Inferior parietal cortex (tissue), 1 donor: Measurements from ENCODE around the gene GPBP1L1.
"Not testable (repeated sequence)": the region's sequence is repeated elsewhere in the genome, so short reads cannot be mapped to it uniquely, and the experiment has no call there.

Experiments
- DNase-seq: peaks from one replicate; pipeline ENCODE4 v3.0.0-alpha.2; 2016; ENCODE audit errors: extremely low spot score

GPBP1L1 gene

DNA sequence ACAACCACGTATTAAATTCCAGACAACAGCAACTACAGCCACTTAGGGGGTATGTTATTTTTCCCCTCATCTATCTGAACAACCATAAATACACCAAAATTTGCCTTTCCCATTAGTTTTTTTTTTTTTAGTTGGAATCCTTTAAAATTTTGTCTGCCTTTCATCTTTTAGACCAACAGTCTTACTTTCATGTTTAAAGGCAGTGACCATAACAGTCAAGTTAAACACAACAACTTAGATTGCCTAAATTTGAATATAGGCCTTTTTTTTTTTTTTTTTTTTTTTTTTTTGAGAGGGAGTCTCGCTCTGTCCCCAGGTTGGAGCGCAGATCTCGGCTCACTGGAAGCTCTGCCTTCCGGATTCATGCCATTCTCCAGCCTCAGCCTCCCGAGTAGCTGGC is 3.4 kb downstream of the GPBP1L1 start:
- no peak for DNase-seq

DNA sequence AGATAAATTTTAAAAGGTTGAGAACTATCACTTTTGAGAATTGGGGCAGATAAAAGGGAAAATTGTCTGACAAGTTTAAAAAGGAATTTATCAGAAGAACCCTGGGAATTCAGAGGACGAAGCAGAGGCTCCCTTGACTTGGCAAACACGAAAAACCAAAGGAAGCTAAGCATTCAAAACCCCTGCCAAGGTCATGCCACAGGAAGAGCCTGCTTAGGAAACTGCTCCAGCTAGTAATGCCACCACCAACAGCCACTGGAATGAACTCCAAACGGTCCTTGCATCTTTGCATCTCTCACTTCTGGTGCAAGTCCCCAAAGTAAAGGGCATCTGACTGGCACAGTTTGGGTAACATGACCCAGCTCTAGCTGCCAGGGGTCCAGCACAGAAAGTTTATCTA is 7.2 kb downstream of the GPBP1L1 start:
- no peak for DNase-seq

GRCh38 chr1:45678489-45678888 is 7.8 kb downstream of the GPBP1L1 start:
- no peak for DNase-seq

DNA sequence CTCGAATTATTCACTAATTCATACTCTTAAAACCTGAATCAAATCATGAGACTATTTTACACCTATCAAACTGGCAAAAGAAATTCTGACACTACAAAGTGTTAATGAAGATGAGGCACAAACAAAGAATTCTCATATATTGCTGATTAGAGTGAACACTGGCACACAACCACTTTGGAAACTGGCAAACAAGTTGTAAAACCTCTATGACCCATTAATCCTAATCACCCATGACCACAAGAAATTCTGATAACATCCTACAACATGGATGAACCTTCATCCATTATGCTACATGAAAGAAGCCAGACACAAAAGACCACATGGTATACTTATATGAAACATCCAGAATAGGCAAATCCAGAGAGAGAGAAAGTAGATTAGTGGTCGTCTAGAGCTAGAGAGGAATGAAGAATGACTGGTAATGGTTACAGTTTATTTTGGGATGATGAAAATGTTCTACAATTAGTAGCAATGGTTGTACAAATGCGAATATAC is 8.5 kb downstream of the GPBP1L1 start:
- DNase-seq: no peak

DNA sequence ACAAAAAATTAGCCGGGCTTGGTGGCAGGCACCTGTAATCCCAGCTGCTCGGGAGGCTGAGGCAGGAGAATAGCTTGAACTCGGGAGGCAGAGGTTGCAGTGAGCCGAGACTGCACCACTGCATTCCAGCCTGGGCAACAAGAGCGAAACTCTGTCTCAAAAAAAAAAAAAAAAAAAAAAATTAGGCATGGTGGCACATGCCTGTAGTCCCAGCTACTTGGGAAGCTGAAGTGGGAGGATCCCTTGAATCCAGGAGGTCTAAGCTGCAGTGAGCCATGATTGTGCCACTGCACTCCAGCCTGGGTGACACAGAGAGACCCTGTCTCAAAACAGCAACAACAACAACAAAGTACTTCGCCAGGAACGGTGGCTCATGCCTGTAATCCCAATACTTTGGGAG is 9.8 kb downstream of the GPBP1L1 start:
- not testable (repeated sequence) for DNase-seq

GRCh38 chr1:45674478-45674877 is 11.9 kb downstream of the GPBP1L1 start:
- DNase-seq: no peak

GRCh38 chr1:45673956-45674355 is 12.4 kb downstream of the GPBP1L1 start:
- no peak for DNase-seq

DNA sequence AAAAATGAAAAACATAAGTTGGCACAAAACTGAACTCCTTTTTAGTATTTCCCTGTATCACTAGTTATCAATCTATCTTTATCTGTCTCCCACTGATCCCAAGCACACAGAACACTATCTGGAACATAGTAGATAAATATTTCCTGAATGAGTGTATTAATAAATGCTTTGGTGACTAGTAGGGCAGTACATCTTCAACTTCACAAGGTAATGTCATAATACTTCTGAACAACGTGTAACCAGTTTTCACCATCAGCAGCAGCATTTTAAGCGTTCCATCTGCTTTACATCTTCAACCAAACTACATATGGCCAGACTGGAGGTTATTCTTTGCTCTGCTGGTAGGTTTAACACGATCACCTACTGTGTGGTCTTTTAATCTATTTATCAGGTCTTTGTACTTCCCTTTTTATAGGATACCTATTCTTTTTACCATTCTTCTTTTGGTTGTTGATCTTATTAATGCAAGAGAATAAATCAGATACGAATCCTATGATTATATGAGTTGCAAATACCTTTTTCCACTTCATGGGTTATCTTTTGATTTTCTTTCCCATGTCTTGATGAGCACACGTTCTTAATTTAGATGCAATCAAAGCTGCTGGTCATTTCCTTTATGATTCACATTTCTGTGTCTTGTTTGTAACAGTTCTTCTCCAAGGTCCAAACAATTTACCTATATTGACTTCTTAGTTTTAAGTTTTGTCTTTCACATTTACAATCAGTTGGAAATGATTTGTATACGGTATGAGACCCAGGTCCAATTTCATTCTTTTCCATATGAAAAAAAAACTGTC is 16.3 kb downstream of the GPBP1L1 start:
- DNase-seq: no peak

GRCh38 chr1:45669379-45669778 is 17.0 kb downstream of the GPBP1L1 start:
- DNase-seq: no peak

- DNase-seq: no peak
These were observed 17.8 kb downstream of the GPBP1L1 start for GRCh38 chr1:45668526-45668925.

GRCh38 chr1:45667321-45668111 is 18.8 kb downstream of the GPBP1L1 start:
- no peak for DNase-seq

- no peak for DNase-seq
These were observed 19.5 kb downstream of the GPBP1L1 start for GRCh38 chr1:45666836-45667235.

- no peak for DNase-seq
These were observed 26.0 kb downstream of the GPBP1L1 start for GRCh38 chr1:45660336-45660735.

GRCh38 chr1:45659222-45659621 is 27.1 kb downstream of the GPBP1L1 start:
- no peak for DNase-seq

DNA sequence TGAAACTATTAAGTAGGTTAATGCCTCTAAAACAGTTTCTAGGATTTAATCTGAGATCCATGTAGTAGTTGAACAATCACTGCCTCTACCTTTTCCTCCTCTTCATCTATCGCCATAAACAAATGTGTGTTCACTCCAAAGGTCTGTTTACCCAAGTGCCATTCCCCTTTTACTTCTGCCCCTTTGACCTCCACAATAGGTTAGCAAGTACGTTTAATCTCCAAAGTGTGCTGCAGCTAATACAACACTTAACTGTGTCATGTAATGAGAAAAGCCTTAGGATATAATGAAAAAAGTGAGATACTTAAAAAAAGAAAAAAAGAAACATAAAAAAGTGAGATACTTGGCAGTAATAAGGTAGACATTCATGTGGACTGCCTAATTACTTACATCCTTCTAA is 28.2 kb downstream of the GPBP1L1 start:
- no peak for DNase-seq

DNA sequence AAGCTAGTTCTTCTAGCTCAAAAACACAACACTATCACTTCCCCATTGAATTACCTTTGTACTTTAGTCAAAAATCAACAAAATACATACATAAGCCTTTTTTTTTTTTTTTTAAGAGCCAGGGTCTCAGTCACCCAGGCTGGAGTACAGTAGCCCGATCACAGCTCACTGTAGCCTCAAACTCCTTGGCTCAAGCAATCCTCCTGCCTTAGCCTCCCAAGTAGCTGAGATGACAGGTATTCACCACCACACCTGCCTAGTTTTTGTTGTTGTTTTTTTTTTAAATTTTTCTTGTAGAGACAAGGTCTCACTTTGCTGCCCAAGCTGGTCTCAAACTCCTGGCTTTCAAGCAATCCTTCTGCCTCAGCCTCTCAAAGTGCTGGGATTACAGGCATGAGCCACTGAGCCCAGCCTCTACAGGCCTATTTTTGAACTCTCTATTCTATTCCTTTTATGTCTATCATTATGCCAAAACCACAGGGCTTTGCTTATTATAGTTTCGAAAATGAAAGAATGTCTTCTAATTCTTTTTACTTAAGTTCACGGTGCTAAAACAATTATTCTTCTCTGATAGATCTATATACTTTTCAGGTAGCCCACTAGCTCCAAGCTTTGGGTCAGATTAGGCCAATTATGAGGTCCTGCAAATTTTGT is 29.6 kb downstream of the GPBP1L1 start:
- DNase-seq: no peak

DNA sequence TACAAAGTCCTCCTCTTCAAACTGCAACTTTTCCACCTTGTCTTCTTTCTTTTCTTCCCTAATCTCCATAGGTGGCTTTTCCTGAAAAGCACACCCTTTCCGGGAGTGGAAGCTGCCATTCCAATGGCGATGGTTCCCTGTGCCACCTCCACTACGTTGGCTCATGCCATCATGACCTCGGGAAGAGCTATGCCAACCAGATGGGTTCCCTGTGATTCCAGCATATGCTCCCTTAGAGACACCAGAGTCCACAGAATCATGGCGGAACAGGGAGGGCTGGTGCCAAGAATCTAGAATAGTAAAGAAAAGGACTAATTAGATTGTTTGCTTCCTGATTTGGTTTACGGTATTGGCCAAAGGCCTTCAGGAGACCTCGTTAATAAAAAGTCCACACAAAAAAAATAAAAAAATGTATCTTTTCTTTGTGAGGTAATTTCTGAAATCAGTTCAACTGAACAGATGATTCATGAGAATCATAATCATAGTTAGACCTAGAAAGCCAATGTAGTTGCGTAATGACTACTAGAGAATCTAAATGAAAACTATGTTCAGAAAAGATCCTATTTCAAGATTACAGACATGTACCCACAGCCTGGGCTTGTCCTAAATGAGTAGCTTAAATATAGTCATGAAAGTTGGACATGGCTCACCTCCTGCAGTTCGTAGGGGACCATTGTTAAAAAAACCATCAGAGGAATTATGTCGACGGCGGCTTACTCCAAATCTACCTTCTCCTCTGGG is 31.6 kb downstream of the GPBP1L1 start:
- no peak for DNase-seq

GRCh38 chr1:45647248-45648021 is 38.9 kb downstream of the GPBP1L1 start:
- DNase-seq: no peak

DNA sequence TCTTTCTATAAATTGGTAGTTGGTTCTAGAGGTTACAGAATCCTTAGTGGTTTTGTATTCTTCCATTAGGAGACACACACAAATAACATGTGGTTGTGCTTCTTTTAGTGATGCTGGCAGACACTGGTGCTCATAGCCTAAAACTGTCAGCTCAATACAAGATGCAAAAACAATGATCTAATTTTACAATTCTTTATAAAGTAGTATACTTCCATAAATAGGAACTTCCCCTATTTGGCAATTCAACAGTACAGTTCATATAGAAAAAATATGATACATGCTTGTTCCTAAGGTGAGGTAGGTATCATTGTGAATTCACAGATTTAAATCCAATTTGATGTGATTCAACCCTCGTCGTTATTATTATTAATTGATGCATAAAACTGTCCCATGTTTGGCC is 41.7 kb downstream of the GPBP1L1 start:
- DNase-seq: no peak

DNA sequence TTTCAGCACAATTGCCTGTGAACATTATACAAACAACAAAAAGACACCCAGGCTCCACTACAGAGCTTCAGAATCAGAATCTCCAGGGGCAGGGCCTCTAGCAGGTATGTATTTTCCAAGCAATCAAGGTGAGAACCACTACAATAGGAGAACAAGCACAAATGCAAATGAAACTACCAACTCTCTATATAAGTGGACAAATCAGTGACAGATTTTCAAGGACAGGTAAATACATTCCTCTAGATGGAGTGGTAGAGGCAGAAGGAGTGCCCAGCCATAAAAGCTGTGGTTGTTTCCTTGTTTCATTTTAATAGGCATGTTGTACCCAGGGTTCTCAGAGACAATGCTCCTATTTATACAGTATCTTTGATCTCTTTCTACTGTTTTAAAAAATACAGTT is 42.4 kb downstream of the GPBP1L1 start:
- no peak for DNase-seq

- no peak for DNase-seq
These were observed 43.0 kb downstream of the GPBP1L1 start for GRCh38 chr1:45643321-45643720.
